Uterus (tissue), 4 donors: ENCODE results near the gene B3GALT5. TPM values are rescaled to one million over a fixed set of nuclear protein-coding genes. Genes with fewer than 3 reads are reported as not detected.
"Not testable (repeated sequence)": the region's sequence is repeated elsewhere in the genome, so short reads cannot be mapped to it uniquely, and the experiment has no call there.

Experiments used
- DNase-seq, 2 donors: peaks; one replicate each; pipeline ENCODE4 v3.0.0-alpha.2; 2019 to 2020
- H3K27ac ChIP-seq, 2 donors: fragments of 200-600 bp; sonication (generic); 1 replicate in 1 of 2; 2 replicates in 1 of 2; pipeline ENCODE4 v1.5.1; 2016 to 2018
- H3K27me3 ChIP-seq, 2 donors: fragments of 200-600 bp; sonication (generic); one replicate each; pipeline ENCODE4 v1.5.1; 2018 to 2019; ENCODE audit warnings: control low read depth in 1 of 2
- H3K36me3 ChIP-seq, 2 donors: fragments of 200-600 bp; sonication (generic); one replicate each; pipeline ENCODE4 v1.5.1; 2019; ENCODE audit warnings: control low read depth in 1 of 2
- H3K4me1 ChIP-seq, 2 donors: fragments of 200-600 bp; sonication (generic); one replicate each; pipeline ENCODE4 v1.5.1; 2018 to 2019; ENCODE audit warnings: control low read depth in 1 of 2
- H3K4me3 ChIP-seq, 2 donors: fragments of 200-600 bp; sonication (generic); 1 replicate in 1 of 2; 2 replicates in 1 of 2; pipeline ENCODE4 v1.5.1; 2018 to 2019; ENCODE audit warnings: mild to moderate bottlenecking in 1 of 2
- H3K9me3 ChIP-seq, 2 donors: fragments of 200-600 bp; sonication (generic); one replicate each; pipeline ENCODE4 v1.5.1; 2019; ENCODE audit warnings: control low read depth in 1 of 2
- CTCF ChIP-seq, 4 experiments: fragments of 200-600 bp in 2 of 4; fragments of 450-650 bp in 2 of 4; sonication (generic) in 2 of 4; IDR thresholded peaks; one replicate each; pipeline ENCODE4 v1.5.1; 2016 to 2019; ENCODE audit warnings: antibody characterized with exemption in 4 of 4, mild to moderate bottlenecking in 2 of 4, moderate library complexity in 1 of 4
- POLR2A ChIP-seq, 2 donors: fragments of 450-650 bp; IDR thresholded peaks; one replicate each; pipeline ENCODE4 v1.6.1; 2016; ENCODE audit warnings: antibody characterized with exemption in 2 of 2, mild to moderate bottlenecking in 1 of 2, moderate library complexity in 1 of 2
- intact Hi-C: fragments of 100-400 bp; cut with DNase I; formaldehyde crosslinking; loops from one replicate; pipeline ENCODE4 v1.15.1; 2023; ENCODE audit warnings: low total_unique reads
- total RNA-seq, 4 donors: library from RNA; depleted of rRNA in 3 of 4; stranded (reverse); fragments of >200 nt in 3 of 4; gene quantifications; one replicate each; pipeline versions ENCODE4 v1.1.0 to v1.2.4, GENCODE V29; 2014 to 2023
- donor health status: DM: yes; HTN: yes; CAD: no.

The B3GALT5 gene
- total RNA-seq, 4 donors from 2014 or later, result 0.26 to 2.7 (median 0.65) TPM

DNA sequence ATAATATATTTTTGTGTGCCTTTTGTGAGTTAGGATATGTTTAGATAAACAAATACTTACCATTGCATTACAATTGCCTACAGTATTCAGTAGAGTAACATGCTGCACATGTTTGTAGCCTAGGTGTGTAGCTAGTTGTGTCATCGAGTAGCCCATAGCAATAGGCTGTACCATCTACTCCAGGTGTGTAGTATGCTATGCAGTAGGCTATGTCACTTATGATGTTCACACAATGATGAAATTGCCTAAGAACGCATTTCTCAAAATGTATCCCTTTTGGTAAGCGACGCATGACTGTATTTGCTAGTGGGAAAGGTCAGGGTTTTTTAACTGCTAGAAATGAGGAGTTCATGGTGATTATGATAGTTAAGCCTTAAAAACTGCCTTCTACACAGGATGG lies 30.0 kb upstream of the B3GALT5 start:
- no peaks in the 10 kb centered on the region for H3K4me1 ChIP-seq
- no peaks in the 10 kb centered on the region for H3K27me3 ChIP-seq
- no peak for DNase-seq
- H3K9me3 ChIP-seq, result no peaks in the 10 kb centered on the region
- no peaks in the 10 kb centered on the region for H3K36me3 ChIP-seq
- no peak overlapping the region for H3K27ac ChIP-seq
- no peak for TF ChIP-seq CTCF (IDR thresholded peaks at IDR 0.05)
- no peak for TF ChIP-seq POLR2A (IDR thresholded peaks at IDR 0.05)
- intact Hi-C loops, result no loop called here
- H3K4me3 ChIP-seq, result no peak overlapping the region

- H3K27me3 ChIP-seq, result not testable (repeated sequence)
Measured at GRCh38 chr21:39583586-39583985, 29.2 kb upstream of the B3GALT5 start.

GRCh38 chr21:39587376-39587775 lies 25.4 kb upstream of the B3GALT5 start:
- H3K4me1 ChIP-seq, result no peaks in the 10 kb centered on the region
- intact Hi-C loops, result no loop called here
- no peak overlapping the region for H3K27ac ChIP-seq
- no peaks in the 10 kb centered on the region for H3K27me3 ChIP-seq
- no peaks in the 10 kb centered on the region for H3K9me3 ChIP-seq
- no peak for DNase-seq
- no peak overlapping the region for H3K4me3 ChIP-seq
- no peaks in the 10 kb centered on the region for H3K36me3 ChIP-seq
- TF ChIP-seq CTCF (IDR thresholded peaks at IDR 0.05) (no peak), POLR2A (IDR thresholded peaks at IDR 0.05) (no peak)

More at GRCh38 chr21:39583586-39583985, 29.2 kb upstream of the B3GALT5 start:
- H3K4me3 ChIP-seq, H3K36me3 ChIP-seq, DNase-seq, H3K27ac ChIP-seq, H3K4me1 ChIP-seq, H3K9me3 ChIP-seq, intact Hi-C loops: not testable (repeated sequence)

DNA sequence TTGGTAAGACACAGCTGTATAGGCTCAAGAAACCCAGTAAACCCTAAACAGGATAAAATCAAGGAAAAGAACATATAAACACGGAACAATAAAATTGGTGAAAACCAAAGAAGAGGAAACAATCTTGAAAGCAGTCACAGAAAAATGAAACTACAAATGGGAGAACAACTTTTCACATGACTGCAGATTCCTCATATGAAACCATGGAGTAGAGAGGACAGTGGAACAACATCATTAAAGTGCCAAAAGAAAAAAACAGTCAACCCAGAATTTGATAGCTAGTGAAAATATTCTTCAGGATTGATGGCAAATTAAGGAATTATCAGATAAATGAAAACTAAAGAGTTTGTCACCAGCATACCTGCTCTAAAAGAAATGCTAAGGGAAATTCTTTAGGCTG lies 23.9 kb upstream of the B3GALT5 start:
- no peak for TF ChIP-seq CTCF (IDR thresholded peaks at IDR 0.05)
- no peak for TF ChIP-seq POLR2A (IDR thresholded peaks at IDR 0.05)
- intact Hi-C loops, result no loop called here
- Histone ChIP-seq H3K4me1 (no peaks in the 10 kb centered on the region), H3K9me3 (no peaks in the 10 kb centered on the region), H3K27me3 (no peaks in the 10 kb centered on the region), H3K4me3 (no peak overlapping the region), H3K27ac (no peak overlapping the region), H3K36me3 (no peaks in the 10 kb centered on the region)
- no peak for DNase-seq

GRCh38 chr21:39593522-39593921 lies 19.2 kb upstream of the B3GALT5 start:
- Histone ChIP-seq H3K36me3 (no peaks in the 10 kb centered on the region), H3K9me3 (no peaks in the 10 kb centered on the region), H3K27ac (no peak overlapping the region), H3K4me1 (no peaks in the 10 kb centered on the region), H3K4me3 (no peak overlapping the region), H3K27me3 (no peaks in the 10 kb centered on the region)
- TF ChIP-seq POLR2A (IDR thresholded peaks at IDR 0.05) (no peak), CTCF (IDR thresholded peaks at IDR 0.05) (no peak)
- intact Hi-C loops, result no loop called here
- DNase-seq, result no peak

DNA sequence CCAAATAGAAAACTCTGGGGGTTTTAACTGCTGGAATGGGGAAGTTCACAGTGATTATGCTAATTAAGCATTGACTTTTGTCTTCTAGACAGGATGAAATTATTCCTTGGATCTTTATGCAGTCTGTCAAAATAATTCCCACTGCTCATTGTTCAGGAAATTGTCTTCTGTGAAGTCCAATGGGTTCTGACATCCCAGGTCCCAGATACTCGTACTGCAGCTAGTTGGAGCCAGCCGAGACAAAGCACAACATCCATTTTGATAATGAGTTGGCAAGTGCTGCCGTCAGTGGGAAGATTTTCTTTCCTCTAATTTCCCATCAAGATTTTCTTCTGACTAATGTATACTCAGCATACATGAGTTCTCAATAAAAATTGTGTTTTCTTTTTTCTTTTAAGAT lies 17.3 kb upstream of the B3GALT5 start:
- no peaks in the 10 kb centered on the region for H3K36me3 ChIP-seq
- H3K4me1 ChIP-seq, result no peaks in the 10 kb centered on the region
- H3K27ac ChIP-seq, result no peak overlapping the region
- H3K4me3 ChIP-seq, result no peak overlapping the region
- H3K27me3 ChIP-seq, result no peaks in the 10 kb centered on the region
- no peaks in the 10 kb centered on the region for H3K9me3 ChIP-seq
- DNase-seq, result no peak
- intact Hi-C loops, result no loop called here
- TF ChIP-seq POLR2A (IDR thresholded peaks at IDR 0.05), result no peak
- no peak for TF ChIP-seq CTCF (IDR thresholded peaks at IDR 0.05)
